ENCODE measurements around the gene FAM72C. TPM values are rescaled to one million over a fixed set of nuclear protein-coding genes. Genes with fewer than 3 reads are reported as not detected.

FAM72C gene
- total RNA-seq, 1 donor from 2014 or later, result 0.59 TPM

Small RNA genes within 50 kb of the gene (small RNA-seq; reads per million reads assigned to genes)
- gene HIST2H3PS2 (ENCODE audit: low replicate concordance), result not detected

All from skin of body (tissue), 2 donors.